Erythroblast (primary cell): ENCODE measurements around the gene FUT7.

Source experiments
- GATA1 ChIP-seq: IDR thresholded peaks from 2 replicates; pipeline ENCODE4 v1.6.1; 2011; ENCODE audit warnings: low read depth, mild to moderate bottlenecking, control low read depth, low read length, moderate library complexity
- POLR2A ChIP-seq: IDR thresholded peaks from 2 replicates; pipeline ENCODE4 v1.6.1; 2011; ENCODE audit warnings: mild to moderate bottlenecking, low read length

DNA sequence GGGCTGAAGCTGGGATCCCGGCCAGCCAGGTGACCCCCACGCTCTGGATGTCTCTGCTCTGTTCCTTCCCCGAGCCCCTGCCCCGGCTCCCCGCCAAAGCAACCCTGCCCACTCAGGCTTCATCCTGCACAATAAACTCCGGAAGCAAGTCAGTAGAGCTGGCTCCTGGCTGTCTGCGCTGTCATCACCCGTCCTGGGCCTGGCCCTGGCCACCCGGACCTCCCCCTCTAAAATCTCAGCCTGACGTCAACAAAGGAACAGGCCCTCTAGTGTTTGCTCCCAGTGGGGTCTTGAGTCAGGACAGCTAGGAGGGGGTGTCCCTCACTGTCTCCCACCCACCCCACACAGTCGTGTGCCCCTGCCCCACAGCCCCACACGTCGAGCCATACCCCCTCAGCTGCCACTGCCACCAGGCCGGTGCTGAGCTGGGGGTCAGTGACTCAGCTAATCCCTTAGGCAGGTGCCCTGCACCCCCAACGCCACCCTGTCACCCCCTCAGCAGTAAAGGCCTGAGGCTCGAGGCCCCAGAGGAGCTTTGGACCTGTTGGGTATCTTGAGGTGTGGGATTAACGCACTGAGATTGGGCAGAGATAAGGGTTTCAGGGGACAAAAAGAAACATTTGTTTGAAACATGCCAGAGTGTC is 50.2 kb downstream of the FUT7 start:
- TF ChIP-seq POLR2A (no peak), GATA1 (no peak)
